ENCODE results near the gene CCDC57. TPM values are rescaled to one million over a fixed set of nuclear protein-coding genes. Genes with fewer than 3 reads are reported as not detected.

The CCDC57 gene
- total RNA-seq, 1 experiment from 2014 or later, result 13.5 TPM

- no peak for DNase-seq (ENCODE audit: low read depth)
Observed at GRCh38 chr17:82083009-82083408, 129.6 kb downstream of the CCDC57 start.

DNA sequence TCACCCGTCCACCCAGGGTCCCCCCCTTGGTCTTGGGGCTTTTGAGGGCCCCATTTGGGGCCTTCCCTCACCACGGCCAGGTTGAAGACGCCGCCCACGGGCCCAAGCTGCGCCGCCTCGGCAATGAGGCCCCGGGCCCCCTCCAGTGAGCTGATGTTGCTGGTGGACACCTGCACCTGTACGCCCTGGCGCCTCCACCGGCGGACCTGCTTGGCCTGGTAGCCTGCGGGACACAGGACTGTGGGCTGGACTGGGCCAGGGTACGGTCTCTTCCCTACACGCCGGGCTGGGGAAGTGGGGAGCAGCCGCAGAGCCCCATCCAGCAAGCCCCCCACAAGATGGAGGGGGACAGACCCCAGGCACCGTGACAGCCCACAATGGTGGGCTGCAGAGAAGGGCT, 130.2 kb downstream of the CCDC57 start:
- no peak for DNase-seq (ENCODE audit: low read depth)

DNA sequence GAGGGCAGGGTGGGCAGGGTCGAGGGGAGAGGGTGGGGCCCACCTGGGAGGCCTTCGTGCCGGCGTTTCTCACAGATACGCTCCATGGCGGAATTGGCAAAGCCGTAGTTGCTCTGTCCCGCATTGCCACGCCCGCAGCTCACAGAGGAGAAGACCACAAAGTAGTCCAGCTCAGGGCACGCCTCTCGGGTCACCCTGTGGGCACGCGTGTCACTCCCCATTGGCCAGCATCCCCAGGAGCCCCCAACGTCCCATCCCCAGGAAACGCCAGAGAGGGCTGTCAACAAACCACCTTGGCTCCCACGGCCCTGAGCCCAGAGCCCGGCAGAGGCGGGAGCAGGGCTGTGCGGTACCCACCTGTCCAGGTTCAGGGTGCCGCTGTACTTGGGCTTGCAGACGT, 130.7 kb downstream of the CCDC57 start:
- DNase-seq (ENCODE audit: low read depth), result no peak

DNA sequence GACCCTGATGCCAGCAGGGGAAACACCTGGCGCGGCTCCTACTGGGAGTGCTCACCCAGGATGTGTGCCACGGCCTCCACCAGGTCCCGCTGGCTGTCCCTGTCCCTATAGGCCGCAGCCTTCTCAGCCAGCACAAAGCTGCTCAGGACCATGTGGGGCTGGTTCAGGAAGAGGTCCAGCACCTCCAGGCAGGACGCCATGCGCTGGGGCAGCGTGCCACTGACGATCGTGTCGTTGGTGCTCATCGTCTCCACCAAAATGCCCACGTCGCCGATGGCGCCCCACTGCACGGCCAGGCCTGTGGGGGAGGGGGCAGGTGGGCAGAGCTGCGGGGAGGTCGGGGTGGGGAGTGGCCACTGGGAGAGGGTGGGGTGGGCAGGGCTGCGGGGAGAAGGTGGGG, 131.1 kb downstream of the CCDC57 start:
- DNase-seq (ENCODE audit: low read depth), result no peak

- no peak for DNase-seq (ENCODE audit: low read depth)
Observed at GRCh38 chr17:82080789-82081464, 131.7 kb downstream of the CCDC57 start.

DNA sequence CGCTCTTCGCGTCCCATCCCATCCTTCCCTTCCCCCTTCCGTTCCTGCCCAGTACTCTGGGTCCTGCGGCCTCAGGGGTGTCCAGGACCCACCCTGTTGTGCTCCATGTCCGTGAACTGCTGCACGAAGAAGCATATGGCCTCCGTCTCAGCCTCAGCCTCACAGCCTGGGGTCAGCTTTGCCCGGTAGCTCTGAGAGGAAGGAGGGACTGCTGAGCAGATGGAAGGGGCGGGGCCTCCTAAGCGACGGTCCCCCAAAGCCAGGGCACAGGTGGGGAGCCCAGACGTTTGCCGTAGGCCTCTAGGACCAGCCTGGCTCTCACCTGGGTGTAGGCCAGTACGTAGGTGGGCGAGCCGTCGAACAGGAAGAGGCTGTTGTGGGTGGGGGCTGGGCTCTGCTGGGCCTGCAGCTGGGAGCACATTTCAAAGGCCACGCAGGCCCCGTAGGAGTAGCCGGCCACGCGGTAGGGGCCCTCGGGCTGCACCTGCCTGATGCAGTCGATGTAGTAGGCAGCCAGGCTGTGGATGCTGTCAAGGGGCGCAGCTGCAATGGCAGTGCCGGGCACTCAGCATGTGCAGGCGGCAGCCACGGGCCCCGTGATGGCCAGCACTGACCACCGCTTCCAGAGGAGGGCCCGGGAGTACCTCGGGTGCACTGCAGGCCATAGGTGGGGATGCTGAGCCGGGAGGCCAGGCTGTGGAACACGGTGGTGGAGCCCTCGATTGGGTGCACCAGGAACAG, 132.4 kb downstream of the CCDC57 start:
- no peak for DNase-seq (ENCODE audit: low read depth)

DNA sequence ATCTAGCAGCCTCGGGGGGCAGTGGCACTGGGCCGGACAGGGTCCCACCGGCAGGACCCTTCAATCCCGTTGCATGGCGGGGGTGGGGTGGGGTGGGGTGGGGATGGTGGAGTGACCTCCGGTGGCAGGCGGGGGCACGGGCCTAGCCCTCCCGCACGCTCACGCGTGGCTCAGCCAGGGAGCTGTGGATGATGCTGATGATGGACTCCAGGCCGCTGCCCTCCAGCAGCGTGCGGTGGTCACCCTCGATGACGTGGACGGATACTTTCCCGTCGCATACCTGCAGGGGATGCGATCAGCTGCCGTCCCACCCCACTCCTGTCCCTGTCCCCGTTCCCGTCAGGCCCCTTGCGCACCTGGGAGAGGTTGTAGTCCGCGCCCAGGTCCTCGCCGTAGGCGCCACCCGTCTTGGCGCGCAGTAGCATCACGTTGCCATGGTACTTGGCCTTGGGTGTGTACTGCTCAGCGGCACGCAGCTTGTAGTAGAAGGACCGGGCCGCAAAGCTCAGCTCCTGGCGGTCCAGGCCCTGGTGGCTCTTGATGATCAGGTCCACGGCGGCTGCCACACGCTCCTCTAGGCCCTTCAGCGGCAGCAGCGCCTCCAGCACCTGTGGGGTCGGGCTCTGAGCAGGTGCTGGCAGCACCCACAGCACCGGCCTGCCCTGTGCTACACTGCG, 133.5 kb downstream of the CCDC57 start:
- DNase-seq (ENCODE audit: low read depth), result no peak

DNA sequence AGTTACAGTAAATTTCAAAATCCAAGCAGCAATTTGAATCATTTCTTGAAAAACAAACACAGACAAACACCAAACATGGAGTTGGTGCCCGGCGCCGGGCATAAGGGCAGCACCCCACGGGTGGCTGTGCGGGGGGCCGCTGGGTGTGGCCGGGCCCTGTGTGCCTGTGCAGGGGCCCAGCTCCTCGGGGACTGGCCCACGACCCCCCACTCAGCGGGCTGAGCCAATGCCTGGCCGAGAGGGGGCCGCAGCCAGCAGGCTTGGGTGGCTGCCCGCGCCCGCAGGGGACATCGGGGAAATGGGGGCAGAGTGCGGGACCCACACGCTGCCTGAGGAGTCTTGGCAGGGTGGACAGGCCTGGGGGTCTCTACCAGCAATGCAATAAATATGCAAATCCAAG, 134.2 kb downstream of the CCDC57 start:
- DNase-seq (ENCODE audit: low read depth), result no peak

GRCh38 chr17:82077617-82078358, 134.9 kb downstream of the CCDC57 start:
- no peak for DNase-seq (ENCODE audit: low read depth)

GRCh38 chr17:82076785-82077591, 135.7 kb downstream of the CCDC57 start:
- no peak for DNase-seq (ENCODE audit: low read depth)

GRCh38 chr17:82076018-82076784, 136.4 kb downstream of the CCDC57 start:
- no peak for DNase-seq (ENCODE audit: low read depth)

GRCh38 chr17:82073446-82073845, 139.2 kb downstream of the CCDC57 start:
- no peak for DNase-seq (ENCODE audit: low read depth)

DNA sequence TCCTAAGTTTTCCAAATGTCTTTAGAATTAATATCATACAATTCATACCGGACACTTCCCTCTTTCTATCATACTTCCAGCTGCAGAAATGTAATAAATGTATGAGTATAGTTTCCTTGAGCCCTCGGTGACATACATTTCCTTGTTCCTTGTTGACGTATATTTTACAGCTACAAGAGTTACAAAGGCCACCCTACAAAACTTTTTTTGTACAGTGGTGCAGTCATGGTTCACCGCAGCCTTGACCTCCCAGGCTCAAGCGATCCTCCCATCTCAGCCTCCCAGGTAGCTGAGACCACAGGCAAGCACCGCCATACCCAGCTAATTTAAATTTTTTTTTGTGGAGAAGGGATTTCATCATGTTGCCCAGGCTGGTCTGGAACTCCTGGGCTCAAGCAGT, 139.8 kb downstream of the CCDC57 start:
- DNase-seq (ENCODE audit: low read depth), result no peak

DNA sequence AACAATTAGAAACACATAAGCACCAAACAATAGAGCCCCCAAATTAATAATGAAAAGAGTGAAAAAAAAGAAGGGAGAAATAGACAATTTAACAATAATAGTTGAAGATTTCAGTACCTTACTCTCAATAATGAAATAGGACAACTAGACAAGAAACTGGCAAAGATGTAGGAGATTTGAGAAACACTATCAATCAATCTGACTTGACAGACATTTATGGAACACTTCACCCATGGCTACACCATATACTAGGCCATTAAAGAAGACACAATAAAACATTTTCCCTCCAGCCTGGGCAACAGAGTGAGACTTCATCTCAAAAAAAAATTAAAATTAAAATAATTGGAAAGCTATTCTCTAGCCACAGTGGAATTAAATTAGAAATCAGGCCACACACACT, 142.0 kb downstream of the CCDC57 start:
- DNase-seq (ENCODE audit: low read depth), result no peak

GRCh38 chr17:82065638-82066303, 146.9 kb downstream of the CCDC57 start, which contains the start of gene DUS1L:
Gene DUS1L (minus strand): TSS chr17:82065804. CDS start chr17:82065059, 745 bp downstream.
- peak; percentile 41 for DNase-seq (ENCODE audit: low read depth)

DNA sequence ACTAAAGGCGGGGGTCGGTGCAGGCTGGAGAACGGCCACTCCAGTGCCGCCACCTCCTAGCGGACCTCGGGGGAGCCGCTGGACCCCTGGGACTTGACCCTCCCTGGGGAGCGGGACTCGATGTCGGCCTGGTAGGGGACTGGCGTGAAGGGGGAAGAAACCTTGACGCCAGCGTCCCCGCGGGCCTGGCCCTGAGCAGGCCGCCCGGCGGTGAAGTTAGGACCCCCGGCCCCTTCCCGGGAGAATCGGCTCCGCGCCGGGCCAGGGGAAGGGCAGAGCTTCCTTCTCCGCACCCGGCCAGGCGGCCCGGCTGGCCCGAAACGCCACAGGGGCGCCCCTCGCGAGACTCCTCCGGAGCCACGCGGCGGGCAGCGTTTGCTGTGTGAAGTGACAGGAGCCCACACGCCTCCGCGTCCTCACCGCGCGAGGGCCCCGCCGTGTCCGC, 147.4 kb downstream of the CCDC57 start:
- DNase-seq (ENCODE audit: low read depth), result peak; percentile 22

DNA sequence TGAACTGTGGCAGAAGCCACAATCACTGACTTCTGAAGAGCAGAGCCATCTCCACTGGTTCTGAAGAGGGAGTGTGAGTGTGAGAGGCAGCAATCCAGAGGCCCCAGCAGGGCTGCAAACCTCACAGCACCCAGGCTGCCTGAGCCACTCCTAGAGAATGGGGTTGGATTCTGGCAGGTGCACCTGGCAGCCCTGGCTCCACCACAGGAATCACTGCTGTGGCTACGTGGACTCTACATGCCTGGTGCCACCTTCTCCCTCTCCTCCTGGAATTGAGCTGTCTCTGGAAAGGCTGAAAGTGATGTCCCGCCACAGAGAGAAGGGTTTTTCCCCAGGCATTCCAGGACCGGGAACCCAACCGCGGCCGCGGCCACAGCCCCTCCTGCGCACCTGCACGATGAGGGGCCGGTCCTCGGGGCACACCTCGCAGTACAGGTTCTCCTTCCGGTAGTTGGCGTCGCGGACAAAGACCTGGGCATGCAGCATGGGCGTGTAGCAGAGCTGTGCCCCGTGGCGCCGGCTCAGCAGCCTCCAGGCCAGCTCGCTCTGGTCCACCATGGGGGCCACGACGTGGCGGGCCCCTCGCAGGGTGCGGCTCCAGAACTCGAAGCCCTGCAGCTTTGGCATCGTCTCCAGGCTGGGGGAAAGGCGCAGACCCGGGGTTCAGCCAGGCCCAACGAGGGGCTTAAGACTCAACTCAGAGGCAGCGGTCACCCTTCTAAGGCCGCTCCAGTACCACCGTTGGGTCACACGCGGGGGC, 148.0 kb downstream of the CCDC57 start:
- no peak for DNase-seq (ENCODE audit: low read depth)

Measured in LHCN-M2 (cell line).